K562 (cell line): ENCODE data around the gene DNER.
"Not testable (repeated sequence)": the region's sequence is repeated elsewhere in the genome, so short reads cannot be mapped to it uniquely, and the experiment has no call there.

ENCODE experiments used
- ARID1B ChIP-seq: fragments of 450-650 bp; IDR thresholded peaks from 2 replicates; pipeline ENCODE4 v1.6.1; 2016; ENCODE audit warnings: antibody characterized with exemption, mild to moderate bottlenecking, inconsistent platforms
- ATF7 ChIP-seq: fragments of 450-650 bp; IDR thresholded peaks from 2 replicates; pipeline ENCODE4 v1.7.1; 2014; ENCODE audit warnings: mild to moderate bottlenecking, moderate library complexity
- ELF1 ChIP-seq: fragments of 200-800 bp; sonication (Bioruptor generic); IDR thresholded peaks from 2 replicates; pipeline ENCODE4 v1.6.1; 2016; ENCODE audit warnings: missing genetic modification characterization, missing compliant biosample characterization
- HCFC1 ChIP-seq: IDR thresholded peaks from 2 replicates; pipeline ENCODE4 v1.6.1; 2012; ENCODE audit warnings: low read depth, low read length, improper control_type of control experiment
- JUND ChIP-seq, 2 experiments: IDR thresholded peaks; 2 replicates in 1 of 2; 3 replicates in 1 of 2; pipeline ENCODE4 v1.6.1; 2011; ENCODE audit warnings: borderline replicate concordance in 2 of 2, low read depth in 2 of 2, low read length in 2 of 2, improper control_type of control experiment in 1 of 2, missing biosample characterization in 1 of 2, missing genetic modification characterization in 1 of 2, missing genetic modification reagents in 1 of 2
- NBN ChIP-seq: fragments of 450-650 bp; IDR thresholded peaks from 2 replicates; pipeline ENCODE4 v1.6.1; 2016; ENCODE audit warnings: low read depth, mild to moderate bottlenecking
- NFRKB ChIP-seq: fragments of 450-650 bp; IDR thresholded peaks from 2 replicates; pipeline ENCODE4 v1.6.1; 2016; ENCODE audit warnings: low read depth
- SMC3 ChIP-seq: conservative IDR thresholded peaks from 2 replicates; pipeline ENCODE4 v1.6.1; 2011; ENCODE audit warnings: low read depth, low read length, improper control_type of control experiment; ENCODE audit not compliant: insufficient read depth
- TRIM24 ChIP-seq, 2 experiments: fragments of 450-650 bp; IDR thresholded peaks; 2 replicates each; pipeline ENCODE4 v1.6.1; 2016
- USF2 ChIP-seq: sonication (generic); formaldehyde crosslinking; IDR thresholded peaks from 2 replicates; pipeline ENCODE4 v1.5.0; 2020; ENCODE audit warnings: missing genetic modification reagents
- ZNF354B ChIP-seq: fragments of 250-450 bp; sonication (Bioruptor Pico); IDR thresholded peaks from 2 replicates; pipeline ENCODE4 v1.4.0; 2020

- TF ChIP-seq HCFC1; ATF7; ZNF354B (CRISPR knock-in tag); ARID1B; USF2 (CRISPR knock-in tag); SMC3; NFRKB; TRIM24 (IDR thresholded peaks at IDR 0.05); ELF1; NBN; JUND (IDR thresholded peaks at IDR 0.05; ENCODE audit: borderline replicate concordance, low read depth, low read length); JUND (tag; IDR thresholded peaks at IDR 0.05; ENCODE audit: borderline replicate concordance, low read depth, low read length): not testable (repeated sequence)
Observed at GRCh38 chr2:229614021-229614420, 100.3 kb downstream of the DNER start.
